RWPE1 (cell line): ENCODE results near the gene COLGALT1.
A peak's percentile ranks its signal among the peaks of the same experiment; 100 is the strongest.
"Not testable (repeated sequence)": the region's sequence is repeated elsewhere in the genome, so short reads cannot be mapped to it uniquely, and the experiment has no call there.

Experiments
- CTCF ChIA-PET: fragments of 350-600 bp; sonication (Branson Sonifier 250); formaldehyde crosslinking; extraction: SDS; loops from one replicate; lab custom pipeline; 2021; lab: Yijun Ruan, JAX
- POLR2A ChIA-PET: fragments of 400-600 bp; formaldehyde crosslinking; extraction: SDS; loops from one replicate; lab custom pipeline; 2020; ENCODE audit warnings: antibody characterized with exemption; ENCODE audit not compliant: low non-redundant PET; lab: Yijun Ruan, JAX
- DNase-seq: peaks from one replicate; pipeline ENCODE4 v3.0.0; 2012; ENCODE audit warnings: low spot score
- H3K27ac ChIP-seq: fragments of 450-650 bp; 2 replicates; pipeline ENCODE4 v1.5.1; 2017
- TF ChIP-seq, protein P1 (sequence below): fragments of 450-650 bp; conservative IDR thresholded peaks from 2 replicates; pipeline ENCODE4 v1.5.1; 2017; ENCODE audit warnings: low read depth, mild to moderate bottlenecking

The COLGALT1 gene

DNA sequence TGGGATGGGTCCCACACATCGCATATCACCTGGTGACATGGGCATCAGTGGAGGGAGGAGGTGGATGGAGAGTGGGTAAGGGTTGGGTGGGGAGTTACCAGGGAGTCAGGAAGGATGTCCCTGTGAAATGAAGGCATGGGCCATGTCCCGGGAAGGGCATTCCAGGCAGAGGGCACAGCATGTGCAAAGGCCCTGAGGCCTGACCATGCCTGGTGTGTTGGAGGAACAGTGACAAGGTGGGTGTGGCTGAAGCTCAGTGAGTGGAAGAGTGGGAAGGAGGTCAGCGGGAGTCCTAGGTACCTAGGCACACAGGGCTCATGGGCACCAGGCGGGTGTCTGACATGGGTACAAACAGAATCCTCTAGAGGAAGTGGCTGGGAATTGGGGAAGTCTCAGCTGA, 11.0 kb upstream of the COLGALT1 start:
- no peak for DNase-seq
- POLR2A ChIA-PET = no interaction called here
- H3K27ac ChIP-seq = 0 out of 2 replicates have a peak overlapping the region, but pooled peaks have one; percentile 2
- TF ChIP-seq, protein P1, sequence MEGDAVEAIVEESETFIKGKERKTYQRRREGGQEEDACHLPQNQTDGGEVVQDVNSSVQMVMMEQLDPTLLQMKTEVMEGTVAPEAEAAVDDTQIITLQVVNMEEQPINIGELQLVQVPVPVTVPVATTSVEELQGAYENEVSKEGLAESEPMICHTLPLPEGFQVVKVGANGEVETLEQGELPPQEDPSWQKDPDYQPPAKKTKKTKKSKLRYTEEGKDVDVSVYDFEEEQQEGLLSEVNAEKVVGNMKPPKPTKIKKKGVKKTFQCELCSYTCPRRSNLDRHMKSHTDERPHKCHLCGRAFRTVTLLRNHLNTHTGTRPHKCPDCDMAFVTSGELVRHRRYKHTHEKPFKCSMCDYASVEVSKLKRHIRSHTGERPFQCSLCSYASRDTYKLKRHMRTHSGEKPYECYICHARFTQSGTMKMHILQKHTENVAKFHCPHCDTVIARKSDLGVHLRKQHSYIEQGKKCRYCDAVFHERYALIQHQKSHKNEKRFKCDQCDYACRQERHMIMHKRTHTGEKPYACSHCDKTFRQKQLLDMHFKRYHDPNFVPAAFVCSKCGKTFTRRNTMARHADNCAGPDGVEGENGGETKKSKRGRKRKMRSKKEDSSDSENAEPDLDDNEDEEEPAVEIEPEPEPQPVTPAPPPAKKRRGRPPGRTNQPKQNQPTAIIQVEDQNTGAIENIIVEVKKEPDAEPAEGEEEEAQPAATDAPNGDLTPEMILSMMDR = no peak
- CTCF ChIA-PET = no interaction called here

DNA sequence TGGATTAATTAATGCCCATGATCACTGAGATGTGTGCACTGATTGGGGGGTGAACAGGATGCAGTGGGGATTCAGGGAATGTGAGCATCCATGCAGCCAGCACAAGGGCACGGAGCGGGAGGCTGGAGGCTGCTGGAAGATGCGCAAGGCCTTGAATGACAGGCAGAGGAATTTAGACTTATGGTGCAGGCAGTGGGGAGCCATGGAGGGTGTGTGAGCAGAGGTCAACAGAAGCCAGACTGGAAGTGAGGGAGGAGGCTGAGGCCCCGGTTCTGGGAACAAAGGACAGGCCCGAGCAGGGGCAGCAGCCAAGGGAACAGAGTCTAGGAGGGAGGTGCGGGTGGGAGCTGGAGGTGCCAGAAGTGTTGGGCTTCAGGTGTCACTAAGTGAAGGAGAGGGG, 7.3 kb upstream of the COLGALT1 start:
- DNase-seq = no peak
- H3K27ac ChIP-seq = peak overlapping the region; percentile 2; the same call in 1 of the 2 replicates
- CTCF ChIA-PET = interaction anchor here (0.6 kb wide), 1 partner anchor 33 kb away, joined by 4 read pairs; no protein-coding TSS in a partner anchor
- POLR2A ChIA-PET = no interaction called here
- TF ChIP-seq, protein P1 = no peak

DNA sequence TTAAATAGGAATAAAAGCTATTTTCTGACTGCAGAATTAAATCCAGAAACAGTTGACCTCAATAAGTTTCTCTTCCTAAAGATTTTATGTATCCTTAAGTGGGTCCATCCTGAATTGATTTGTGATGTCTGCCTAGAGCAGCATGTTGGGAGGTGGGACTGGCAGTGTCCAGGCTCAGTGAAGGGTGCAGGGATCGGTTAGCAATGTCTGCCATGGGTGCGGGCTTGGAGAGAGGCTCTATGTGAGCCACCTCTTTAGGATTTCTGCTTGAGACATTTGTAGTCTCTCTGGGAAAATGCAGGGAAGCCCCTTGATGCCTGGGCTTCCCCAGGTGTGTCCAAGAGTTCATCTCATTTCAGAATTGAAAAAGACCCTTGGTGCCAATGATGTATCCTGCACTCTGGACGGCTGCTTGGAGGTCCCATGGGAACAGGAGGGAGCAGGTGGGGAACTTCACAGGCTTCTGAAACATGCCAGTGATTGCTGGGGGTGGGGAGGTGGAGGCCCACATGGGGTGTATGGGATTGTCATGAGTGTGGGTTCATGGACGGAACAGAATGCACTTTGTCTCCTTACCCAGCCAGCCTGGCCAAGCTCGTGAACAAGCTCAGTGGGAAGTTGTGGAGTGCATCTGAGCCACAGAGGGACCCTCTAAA, 6.2 kb upstream of the COLGALT1 start:
- POLR2A ChIA-PET = no interaction called here
- DNase-seq = no peak
- no peak overlapping the region for H3K27ac ChIP-seq
- TF ChIP-seq, protein P1 = no peak
- CTCF ChIA-PET = no interaction called here

DNA sequence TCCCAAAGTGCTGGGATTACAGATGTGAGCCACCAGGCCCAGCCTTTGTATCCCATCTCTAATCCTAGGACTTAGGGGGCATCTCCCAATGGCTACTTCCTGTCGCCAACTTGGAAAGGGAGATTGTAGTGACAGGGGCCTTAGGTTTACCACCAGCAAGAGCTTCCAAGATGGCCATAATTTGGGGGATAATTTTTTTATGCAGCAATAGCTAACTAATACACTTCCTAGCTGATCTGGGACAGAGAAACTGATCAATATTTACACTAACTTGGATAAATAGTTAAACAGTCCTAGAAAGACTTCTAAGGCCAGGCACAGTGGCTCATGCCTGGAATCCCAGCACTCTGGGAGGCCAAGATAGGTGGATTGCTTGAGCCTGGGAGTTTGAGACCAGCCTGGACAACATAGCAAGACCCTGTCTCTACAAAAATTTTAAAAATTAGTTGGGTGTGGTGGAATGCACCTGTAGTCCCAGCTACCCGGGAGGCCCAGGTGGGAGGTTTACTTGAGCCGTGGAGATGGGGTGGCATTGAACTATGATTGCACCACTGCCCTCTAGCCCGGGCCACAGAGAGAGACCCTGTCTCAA, 5.3 kb upstream of the COLGALT1 start:
- no peak for DNase-seq
- H3K27ac ChIP-seq = no peak overlapping the region
- TF ChIP-seq, protein P1 = no peak
- ChIA-PET POLR2A (no interaction called here), CTCF (no interaction called here)

DNA sequence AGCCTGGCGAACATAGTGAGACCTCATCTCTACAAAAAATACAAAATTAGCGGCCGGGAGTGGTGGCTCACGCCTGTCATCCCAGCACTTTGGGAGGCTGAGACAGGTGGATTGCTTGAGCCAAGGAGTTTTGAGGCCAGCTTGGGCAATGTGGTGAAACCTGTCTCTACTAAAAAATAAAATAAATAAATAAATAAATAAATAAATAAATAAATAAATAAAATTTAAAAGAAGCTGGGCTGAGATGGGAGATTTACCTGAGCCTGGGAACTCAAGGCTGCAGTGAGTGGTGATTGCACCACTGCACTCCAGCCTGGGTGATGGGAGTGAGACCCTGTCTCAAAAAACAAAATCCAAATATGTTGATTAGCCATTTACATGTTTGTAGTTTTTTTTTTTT, 2.7 kb upstream of the COLGALT1 start:
- ChIA-PET POLR2A (interaction anchor here (0.6 kb wide), 1 partner anchor 512 kb away, joined by 9 read pairs; no protein-coding TSS in a partner anchor), CTCF (interaction anchor here (0.7 to 1.3 kb wide), 3 partner anchors 10 to 392 kb away, joined by 3 to 4 read pairs (median 4); no protein-coding TSS in a partner anchor)
- peak overlapping the region; percentile 91 for H3K27ac ChIP-seq
- DNase-seq = not testable (repeated sequence)

DNA sequence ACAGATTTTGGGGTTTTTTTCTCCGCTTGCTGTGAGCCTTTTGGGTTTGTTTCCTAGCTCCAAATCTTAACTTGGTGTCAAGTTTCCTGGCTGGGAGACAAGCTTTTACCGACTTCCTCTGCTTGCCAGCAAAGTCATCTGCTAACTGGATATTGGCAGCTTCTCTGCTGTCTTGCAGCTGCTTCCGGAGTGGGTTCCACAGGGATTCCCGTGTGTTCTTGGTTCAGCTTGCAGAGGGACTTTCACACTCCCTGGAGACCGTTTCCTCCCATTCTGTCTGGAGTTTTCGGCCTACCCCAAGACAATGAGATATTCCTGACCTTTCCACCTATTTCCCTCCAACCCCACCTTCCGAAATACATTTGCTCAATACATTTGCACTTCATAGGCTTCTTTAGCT, 2.2 kb upstream of the COLGALT1 start:
- POLR2A ChIA-PET = interaction anchor here (0.6 kb wide), 1 partner anchor 513 kb away, joined by 9 read pairs; no protein-coding TSS in a partner anchor
- H3K27ac ChIP-seq = peak overlapping the region; percentile 91
- TF ChIP-seq, protein P1 = no peak
- peak; percentile 41 for DNase-seq
- CTCF ChIA-PET = interaction anchor here (1.1 to 1.3 kb wide), 2 partner anchors 11 to 20 kb away, joined by 4 read pairs; no protein-coding TSS in a partner anchor
